PC-9 (cell line): Measurements from ENCODE around the gene COLEC11.

Experiments
- CTCF ChIP-seq: fragments of 200-600 bp; sonication (generic); conservative IDR thresholded peaks from 2 replicates; pipeline ENCODE4 v1.6.1; 2017; ENCODE audit warnings: mixed run types, antibody characterized with exemption, mild to moderate bottlenecking, moderate library complexity
- EZH2 ChIP-seq: fragments of 200-600 bp; sonication (generic); IDR thresholded peaks from 2 replicates; pipeline ENCODE4 v1.8.0; 2017; ENCODE audit warnings: antibody characterized with exemption, low read depth

DNA sequence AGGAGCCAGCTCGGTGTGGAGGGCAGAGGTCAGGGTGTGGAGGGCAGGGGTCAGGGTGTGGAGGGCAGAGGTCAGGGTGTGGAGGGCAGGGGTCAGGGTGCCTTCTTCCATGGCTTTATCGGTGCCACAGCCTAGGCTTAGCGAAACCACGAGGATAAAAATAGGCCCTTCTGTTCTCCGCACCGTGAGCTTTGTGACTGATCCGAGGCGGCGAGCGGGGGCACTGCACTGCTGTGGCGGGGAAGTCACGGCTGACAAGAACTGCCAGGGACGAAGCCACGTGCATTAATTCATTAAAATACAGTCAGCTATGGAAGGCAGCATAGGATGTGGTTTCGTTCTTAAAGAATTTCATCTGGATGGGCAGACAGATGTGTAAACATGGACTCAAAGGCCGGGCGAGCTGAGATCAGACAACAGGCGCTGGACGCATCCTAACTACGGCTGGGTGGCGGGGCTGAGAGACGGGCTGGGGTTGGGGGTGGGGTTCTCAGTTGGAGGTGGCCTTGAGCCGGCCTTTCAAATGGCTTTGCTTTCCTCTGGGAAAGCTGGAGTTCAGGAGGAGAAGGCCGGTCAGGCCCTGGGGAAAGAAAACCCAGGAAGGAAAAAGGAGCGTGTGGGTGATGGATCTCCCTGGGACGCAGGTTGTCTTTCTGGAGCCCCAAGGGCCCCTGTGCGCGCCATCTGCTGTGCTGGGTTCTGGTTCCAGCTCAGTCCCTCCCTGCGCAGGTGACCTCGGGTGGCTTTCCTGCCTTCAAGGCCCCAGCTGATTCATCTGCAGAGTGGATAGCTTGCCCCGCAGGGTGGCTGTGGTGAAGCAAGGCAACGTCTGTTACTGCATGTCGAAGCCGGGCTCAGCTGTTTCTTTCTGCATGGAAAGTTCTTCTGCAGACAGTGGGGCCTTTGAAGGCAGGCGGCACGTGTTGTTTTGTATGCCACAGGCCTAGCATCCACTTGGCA, 62.1 kb downstream of the COLEC11 start:
- TF ChIP-seq CTCF: no peak
- TF ChIP-seq EZH2: no peak
